Kidney epithelial cell (primary cell): ENCODE measurements around the gene LPCAT2. TPM values are rescaled to one million over a fixed set of nuclear protein-coding genes. Genes with fewer than 3 reads are reported as not detected.

ENCODE experiments used
- DNase-seq: peaks from one replicate; pipeline ENCODE4 v3.0.0-alpha.2; 2010; ENCODE audit warnings: low read depth
- H3K27me3 ChIP-seq: 2 replicates; pipeline ENCODE4 v1.6.0; 2011; ENCODE audit warnings: low read length; ENCODE audit not compliant: control insufficient read depth, insufficient read depth
- H3K36me3 ChIP-seq: 2 replicates; pipeline ENCODE4 v1.5.1; 2011; ENCODE audit warnings: low read length; ENCODE audit not compliant: control insufficient read depth, insufficient read depth
- H3K4me3 ChIP-seq: 2 replicates; pipeline ENCODE4 v1.5.1; 2011; ENCODE audit warnings: low read depth, mild to moderate bottlenecking, control low read depth, low read length
- CTCF ChIP-seq: IDR thresholded peaks from 2 replicates; pipeline ENCODE4 v1.5.1; 2011; ENCODE audit warnings: mild to moderate bottlenecking, moderate library complexity, low read length, control low read depth, inconsistent platforms; ENCODE audit not compliant: insufficient read depth, poor library complexity, severe bottlenecking
- total RNA-seq: library from RNA; depleted of rRNA; stranded (reverse); fragments of >200 nt; gene quantifications from 2 replicates; pipeline ENCODE4 v1.2.3, GENCODE V29; 2015

The LPCAT2 gene
- total RNA-seq, 1 donor from 2014 or later: 4.2 TPM

DNA sequence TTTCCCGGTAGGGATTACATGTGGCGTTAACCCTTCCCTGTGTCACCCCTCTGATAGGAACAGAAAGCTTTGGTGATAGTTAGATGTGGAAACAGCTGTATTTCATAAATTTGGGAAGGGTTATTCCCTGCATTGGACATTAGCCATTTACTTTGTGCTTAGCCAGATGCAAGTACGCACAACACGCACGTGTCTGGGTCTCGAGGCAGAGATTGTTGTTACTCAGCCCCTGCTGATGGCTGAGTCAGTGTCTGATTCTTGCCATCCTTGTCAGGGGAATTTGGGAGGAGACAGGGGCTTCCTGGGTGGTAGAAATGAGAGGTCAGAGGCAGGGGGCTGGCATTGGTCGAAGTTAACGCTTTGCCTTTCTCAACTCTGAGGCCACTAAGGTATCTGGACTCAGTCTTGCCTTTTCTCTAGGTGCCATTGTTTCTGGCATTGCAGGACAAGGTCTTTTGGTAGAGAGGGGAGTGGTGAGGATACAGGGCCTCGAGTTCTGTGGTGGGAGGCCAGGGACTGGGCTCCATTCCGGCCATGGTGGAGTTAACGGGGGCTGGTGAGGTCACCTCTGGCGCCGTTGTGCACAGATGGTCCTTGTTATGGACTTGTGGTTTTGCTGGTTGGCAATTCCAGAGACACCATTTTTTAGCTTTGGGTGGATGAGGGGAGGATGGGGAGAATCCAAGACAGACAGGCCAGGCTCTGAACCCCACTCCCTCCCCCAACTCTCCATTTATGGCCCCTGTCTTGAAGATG is 21.6 kb upstream of the LPCAT2 start:
- Histone ChIP-seq H3K4me3 (no peak overlapping the region), H3K36me3 (peaks cover 2% of the 10 kb centered on the region), H3K27me3 (no peaks in the 10 kb centered on the region)
- DNase-seq: no peak
- no peak for TF ChIP-seq CTCF

- Histone ChIP-seq H3K4me3 (no peak overlapping the region), H3K36me3 (peaks cover 2% of the 10 kb centered on the region), H3K27me3 (no peaks in the 10 kb centered on the region)
- TF ChIP-seq CTCF: no peak
- DNase-seq: no peak
Measured at GRCh38 chr16:55488306-55488705, 20.6 kb upstream of the LPCAT2 start.

DNA sequence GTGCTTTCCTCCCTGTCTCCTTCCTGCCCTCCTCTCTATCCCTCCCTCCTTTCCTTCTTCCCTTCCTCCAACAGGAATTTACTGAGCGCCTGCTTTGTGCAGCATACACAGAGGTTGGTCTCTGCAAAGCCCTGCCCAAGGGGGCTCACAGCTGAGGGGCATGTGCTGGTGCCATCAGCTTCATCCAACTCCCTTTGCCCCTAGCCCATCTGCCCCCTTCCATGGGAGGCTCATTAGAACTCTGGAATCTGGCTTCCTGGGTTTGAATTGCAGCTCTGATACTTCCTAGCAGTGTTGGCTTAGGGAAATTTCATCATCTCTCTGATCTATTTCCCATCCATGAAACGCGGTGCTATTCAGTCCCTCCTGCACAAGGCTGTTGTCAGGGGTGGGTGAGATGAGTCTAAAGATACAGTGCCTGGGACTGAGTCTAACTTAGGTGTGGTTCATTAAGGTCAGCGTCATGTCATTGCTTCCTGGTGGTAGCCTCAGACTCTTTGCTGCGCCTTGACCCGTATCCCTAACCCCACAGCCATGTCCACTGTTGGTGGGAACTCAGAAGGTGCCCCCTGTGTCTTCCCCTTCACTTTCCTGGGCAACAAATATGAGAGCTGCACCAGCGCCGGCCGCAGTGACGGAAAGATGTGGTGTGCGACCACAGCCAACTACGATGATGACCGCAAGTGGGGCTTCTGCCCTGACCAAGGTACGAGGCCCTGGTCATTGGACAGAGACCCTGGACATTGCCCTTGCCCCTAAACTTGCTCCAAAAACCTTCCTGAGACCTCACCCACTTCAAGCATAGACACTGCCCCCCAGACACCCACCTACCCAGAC is 19.5 kb upstream of the LPCAT2 start:
- TF ChIP-seq CTCF: no peak
- H3K4me3 ChIP-seq: no peak overlapping the region
- no peaks in the 10 kb centered on the region for H3K27me3 ChIP-seq
- H3K36me3 ChIP-seq: peaks cover 2% of the 10 kb centered on the region
- DNase-seq: no peak

GRCh38 chr16:55489956-55490265 is 19.0 kb upstream of the LPCAT2 start:
- no peak overlapping the region for H3K4me3 ChIP-seq
- no peak for DNase-seq
- peaks cover 2% of the 10 kb centered on the region for H3K36me3 ChIP-seq
- TF ChIP-seq CTCF: no peak
- no peaks in the 10 kb centered on the region for H3K27me3 ChIP-seq

DNA sequence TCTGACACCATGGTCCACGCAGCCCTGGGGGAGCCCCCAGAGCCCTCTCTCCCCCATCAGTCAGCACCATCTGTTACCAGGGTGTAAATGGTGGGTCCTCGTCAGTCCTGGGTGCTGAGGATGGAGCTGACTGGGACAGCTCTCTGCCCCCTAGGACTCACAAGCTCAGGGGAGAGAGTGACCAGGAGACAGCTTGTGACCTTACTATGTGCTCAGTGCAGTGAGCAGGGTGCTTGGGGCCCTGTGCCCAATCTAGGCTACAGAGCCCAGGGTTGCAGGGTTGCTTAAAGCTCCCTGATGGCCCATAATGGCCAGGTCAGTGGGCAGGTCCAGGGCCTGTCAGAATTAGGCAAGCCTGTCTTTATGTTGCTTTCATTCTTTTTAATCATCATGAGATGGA is 18.6 kb upstream of the LPCAT2 start:
- no peaks in the 10 kb centered on the region for H3K27me3 ChIP-seq
- H3K36me3 ChIP-seq: no peaks in the 10 kb centered on the region
- DNase-seq: no peak
- no peak for TF ChIP-seq CTCF
- no peak overlapping the region for H3K4me3 ChIP-seq

DNA sequence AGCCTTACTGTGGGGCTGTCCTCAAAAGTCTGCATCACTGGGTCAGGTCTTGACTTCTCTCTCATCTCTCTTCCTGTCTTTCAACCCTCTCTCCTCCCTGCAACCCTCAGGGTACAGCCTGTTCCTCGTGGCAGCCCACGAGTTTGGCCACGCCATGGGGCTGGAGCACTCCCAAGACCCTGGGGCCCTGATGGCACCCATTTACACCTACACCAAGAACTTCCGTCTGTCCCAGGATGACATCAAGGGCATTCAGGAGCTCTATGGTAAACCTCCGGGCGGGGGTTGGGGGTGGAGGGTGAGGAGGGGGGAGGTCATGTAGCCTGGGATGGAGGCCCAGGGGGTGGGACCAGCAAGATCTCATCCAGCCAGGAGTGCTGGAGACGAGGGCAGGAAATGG is 17.2 kb upstream of the LPCAT2 start:
- H3K4me3 ChIP-seq: no peak overlapping the region
- H3K27me3 ChIP-seq: no peaks in the 10 kb centered on the region
- no peak for DNase-seq
- no peaks in the 10 kb centered on the region for H3K36me3 ChIP-seq
- no peak for TF ChIP-seq CTCF
